Liver (tissue), 9 donors: ENCODE results near the gene PRPSAP1. TPM values are rescaled to one million over a fixed set of nuclear protein-coding genes. Genes with fewer than 3 reads are reported as not detected.

Source experiments
- DNase-seq: peaks from one replicate; pipeline ENCODE4 v3.0.0-alpha.2; 2017; ENCODE audit warnings: low spot score
- H3K27ac ChIP-seq, 2 donors: one replicate each; pipeline ENCODE4 v1.7.0; 2013; ENCODE audit warnings: inconsistent platforms in 2 of 2, low read length in 2 of 2, control low read depth in 1 of 2, low read depth in 1 of 2, mild to moderate bottlenecking in 1 of 2
- H3K27me3 ChIP-seq, 4 donors: one replicate each; pipeline versions ENCODE4 v1.6.1 to v1.7.0; 2013; ENCODE audit warnings: low read length in 3 of 4, inconsistent platforms in 1 of 4, mild to moderate bottlenecking in 1 of 4, moderate library complexity in 1 of 4; ENCODE audit not compliant: control insufficient read depth in 4 of 4, insufficient read depth in 4 of 4
- H3K36me3 ChIP-seq, 4 donors: one replicate each; pipeline versions ENCODE4 v1.6.1 to v1.7.0; 2013; ENCODE audit warnings: low read length in 3 of 4, mild to moderate bottlenecking in 3 of 4, low read depth in 1 of 4, moderate library complexity in 1 of 4; ENCODE audit not compliant: control insufficient read depth in 4 of 4, insufficient read depth in 3 of 4
- H3K4me1 ChIP-seq, 4 donors: one replicate each; pipeline versions ENCODE4 v1.6.1 to v1.7.0; 2013; ENCODE audit warnings: low read length in 3 of 4, mild to moderate bottlenecking in 3 of 4, moderate library complexity in 1 of 4; ENCODE audit not compliant: control insufficient read depth in 4 of 4, insufficient read depth in 4 of 4
- H3K4me3 ChIP-seq, 3 donors: one replicate each; pipeline versions ENCODE4 v1.6.1 to v1.7.0; 2013; ENCODE audit warnings: low read length in 3 of 3, control low read depth in 1 of 3, low read depth in 1 of 3, mild to moderate bottlenecking in 1 of 3
- H3K9ac ChIP-seq, 2 donors: one replicate each; pipeline ENCODE4 v1.7.0; 2013; ENCODE audit warnings: low read length in 2 of 2, mild to moderate bottlenecking in 2 of 2, moderate library complexity in 2 of 2, control low read depth in 1 of 2, low read depth in 1 of 2
- H3K9me3 ChIP-seq, 4 donors: one replicate each; pipeline versions ENCODE4 v1.6.1 to v1.7.0; 2013; ENCODE audit warnings: low read length in 3 of 4; ENCODE audit not compliant: control insufficient read depth in 4 of 4
- ATF3 ChIP-seq: IDR thresholded peaks from 2 replicates; pipeline ENCODE4 v1.6.1; 2016; ENCODE audit warnings: antibody characterized with exemption
- CTCF ChIP-seq: fragments of 150-350 bp; IDR thresholded peaks from 2 replicates; pipeline ENCODE4 v1.5.1; 2017; ENCODE audit warnings: improper control_type of control experiment, low read depth, low read length; ENCODE audit not compliant: missing input control
- EGR1 ChIP-seq, 2 donors: IDR thresholded peaks; 2 replicates each; pipeline ENCODE4 v1.6.1; 2016 to 2018; ENCODE audit warnings: antibody characterized with exemption in 2 of 2, low read depth in 2 of 2
- FOXA1 ChIP-seq: IDR thresholded peaks from 2 replicates; pipeline ENCODE4 v1.6.1; 2016; ENCODE audit warnings: antibody characterized with exemption
- FOXA2 ChIP-seq: IDR thresholded peaks from 2 replicates; pipeline ENCODE4 v1.6.1; 2016; ENCODE audit warnings: antibody characterized with exemption
- GABPA ChIP-seq, 2 donors: IDR thresholded peaks in 1 of 2; conservative IDR thresholded peaks in 1 of 2; 2 replicates each; pipeline ENCODE4 v1.6.1; 2016; ENCODE audit warnings: antibody characterized with exemption in 2 of 2, mild to moderate bottlenecking in 1 of 2, moderate library complexity in 1 of 2
- HNF4A ChIP-seq, 2 donors: conservative IDR thresholded peaks; 2 replicates each; pipeline ENCODE4 v1.6.1; 2016; ENCODE audit warnings: antibody characterized with exemption in 2 of 2, mild to moderate bottlenecking in 2 of 2
- HNF4G ChIP-seq: IDR thresholded peaks from 2 replicates; pipeline ENCODE4 v1.6.1; 2016; ENCODE audit warnings: antibody characterized with exemption
- JUND ChIP-seq, 2 donors: IDR thresholded peaks; 2 replicates each; pipeline ENCODE4 v1.6.1; 2016; ENCODE audit warnings: antibody characterized with exemption in 2 of 2
- MAX ChIP-seq: IDR thresholded peaks from 2 replicates; pipeline ENCODE4 v1.6.1; 2016; ENCODE audit warnings: antibody characterized with exemption
- NR2F2 ChIP-seq: IDR thresholded peaks from 2 replicates; pipeline ENCODE4 v1.6.1; 2016; ENCODE audit warnings: antibody characterized with exemption
- RAD21 ChIP-seq, 2 donors: IDR thresholded peaks; 2 replicates each; pipeline ENCODE4 v1.6.1; 2016; ENCODE audit warnings: antibody characterized with exemption in 2 of 2, mild to moderate bottlenecking in 2 of 2
- REST ChIP-seq: IDR thresholded peaks from 2 replicates; pipeline ENCODE4 v1.6.1; 2016; ENCODE audit warnings: antibody characterized with exemption, mild to moderate bottlenecking
- RXRA ChIP-seq, 2 donors: IDR thresholded peaks; 2 replicates each; pipeline ENCODE4 v1.6.1; 2017 to 2018; ENCODE audit warnings: antibody characterized with exemption in 2 of 2, mild to moderate bottlenecking in 1 of 2
- SP1 ChIP-seq: IDR thresholded peaks from 2 replicates; pipeline ENCODE4 v1.6.1; 2018; ENCODE audit warnings: antibody characterized with exemption, mild to moderate bottlenecking
- TAF1 ChIP-seq: conservative IDR thresholded peaks from 2 replicates; pipeline ENCODE4 v1.6.1; 2016; ENCODE audit warnings: antibody characterized with exemption, mild to moderate bottlenecking
- YY1 ChIP-seq: IDR thresholded peaks from 2 replicates; pipeline ENCODE4 v1.6.1; 2016; ENCODE audit warnings: antibody characterized with exemption, mild to moderate bottlenecking
- ZBTB33 ChIP-seq: IDR thresholded peaks from 2 replicates; pipeline ENCODE4 v1.6.1; 2016; ENCODE audit warnings: antibody characterized with exemption
- WGBS: extraction: QIAGEN DNeasy Blood & Tissue Kit; methylation state at CpG from one replicate; pipeline ENCODE4 v1.1.7; 2013; 5-methylcytosine and 5-hydroxymethylcytosine counted together
- polyA plus RNA-seq, 2 donors: library from polyadenylated mRNA; stranded (reverse) in 1 of 2; unstranded in 1 of 2; fragments of 200-250 nt in 1 of 2; fragments of >200 nt in 1 of 2; fragmentation: Nextera tagmentation in 1 of 2; extraction: Ambion mirVana in 1 of 2; gene quantifications; one replicate each; pipeline versions ENCODE4 v1.2.1 to v1.2.3, GENCODE V29; 2013 to 2015
- total RNA-seq, 2 donors: library from RNA; depleted of rRNA; stranded (reverse); fragments of >200 nt; gene quantifications; one replicate each; pipeline ENCODE4 v1.2.3, GENCODE V29; 2014
- donor health status: healthy.
- donor health status: healthy.
- donor health status: healthy.
- donor health status: healthy.
- donor health status: healthy.

PRPSAP1 gene
- total and polyA plus RNA-seq, 4 donors: 21.4 to 78.1 (median 52.6) TPM

GRCh38 chr17:76395980-76396379, 42.3 kb upstream of the PRPSAP1 start:
- TF ChIP-seq MAX (no peak), EGR1 (IDR thresholded peaks at IDR 0.05; ENCODE audit: low read depth in 2 of 2) (no peak), RAD21 (IDR thresholded peaks at IDR 0.05) (no peak), ZBTB33 (no peak), FOXA2 (no peak), GABPA (IDR thresholded peaks at IDR 0.05 in 1 of 2, conservative IDR thresholded peaks at IDR 0.05 in 1 of 2) (no peak), JUND (IDR thresholded peaks at IDR 0.05) (no peak), FOXA1 (no peak), HNF4A (conservative IDR thresholded peaks at IDR 0.05) (no peak), RXRA (IDR thresholded peaks at IDR 0.05) (no peak), SP1 (no peak), CTCF (no peak), TAF1 (no peak), YY1 (no peak), ATF3 (no peak), HNF4G (no peak), REST (no peak), NR2F2 (no peak)
- no peak overlapping the region for H3K27ac ChIP-seq
- H3K9me3 ChIP-seq: no peaks in the 10 kb centered on the region
- H3K4me3 ChIP-seq: no peak overlapping the region
- no peak overlapping the region for H3K9ac ChIP-seq
- DNase-seq: no peak
- H3K4me1 ChIP-seq: no peaks in the 10 kb centered on the region
- H3K36me3 ChIP-seq: peaks cover 7 to 52% (median 22%) of the 10 kb centered on the region in 4 donors
- H3K27me3 ChIP-seq: no peaks in the 10 kb centered on the region
- WGBS: 96% methylated on average over 15 of the region's 15 CpGs
